SU-DHL-6 (cell line): ENCODE measurements around the gene SMG7.

Source experiments
- EZH2phosphoT487 ChIP-seq: fragments of 200-600 bp; sonication (generic), shearing (Covaris generic); conservative IDR thresholded peaks from 2 replicates; pipeline ENCODE4 v1.6.1; 2018; ENCODE audit warnings: mild to moderate bottlenecking, antibody characterized with exemption, low read length, moderate library complexity, mixed read lengths
- TF ChIP-seq, protein P1 (sequence below): fragments of 200-600 bp; sonication (generic); IDR thresholded peaks from one replicate; pipeline ENCODE4 v1.5.1; 2017; ENCODE audit warnings: antibody characterized with exemption, mild to moderate bottlenecking, low read length, moderate library complexity; ENCODE audit not compliant: insufficient read depth, poor library complexity, severe bottlenecking

DNA sequence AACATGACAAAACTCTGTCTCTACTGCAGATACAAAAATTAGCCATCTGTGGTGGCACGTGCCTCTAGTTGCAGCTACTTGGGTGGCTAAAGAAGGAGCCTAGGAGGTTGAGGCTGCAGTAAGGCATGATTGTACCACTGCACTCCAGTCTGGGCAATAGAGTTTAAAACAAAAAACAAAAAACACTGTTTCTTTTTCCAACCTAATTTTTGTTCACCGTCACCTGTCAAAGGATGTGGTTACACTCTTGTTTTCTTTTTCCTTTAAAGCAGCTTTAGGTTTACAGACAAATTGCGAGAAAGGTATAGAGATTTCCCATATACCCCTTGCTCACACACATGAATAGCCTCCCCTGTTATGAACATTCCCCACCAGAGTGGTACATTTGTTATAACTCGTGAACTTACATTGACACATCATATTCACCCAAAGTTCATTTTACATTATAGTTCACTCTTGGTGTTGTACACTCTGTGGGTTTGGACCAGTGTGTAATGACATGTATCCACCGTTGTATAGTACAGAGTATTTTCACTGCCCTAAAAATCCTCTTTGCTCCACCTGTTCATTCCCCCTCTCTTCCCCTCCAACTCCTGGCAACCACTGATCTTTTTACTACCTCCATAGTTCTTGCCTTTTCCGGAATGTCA, 26.2 kb downstream of the SMG7 start:
- no peak for TF ChIP-seq EZH2phosphoT487
- TF ChIP-seq, protein P1, sequence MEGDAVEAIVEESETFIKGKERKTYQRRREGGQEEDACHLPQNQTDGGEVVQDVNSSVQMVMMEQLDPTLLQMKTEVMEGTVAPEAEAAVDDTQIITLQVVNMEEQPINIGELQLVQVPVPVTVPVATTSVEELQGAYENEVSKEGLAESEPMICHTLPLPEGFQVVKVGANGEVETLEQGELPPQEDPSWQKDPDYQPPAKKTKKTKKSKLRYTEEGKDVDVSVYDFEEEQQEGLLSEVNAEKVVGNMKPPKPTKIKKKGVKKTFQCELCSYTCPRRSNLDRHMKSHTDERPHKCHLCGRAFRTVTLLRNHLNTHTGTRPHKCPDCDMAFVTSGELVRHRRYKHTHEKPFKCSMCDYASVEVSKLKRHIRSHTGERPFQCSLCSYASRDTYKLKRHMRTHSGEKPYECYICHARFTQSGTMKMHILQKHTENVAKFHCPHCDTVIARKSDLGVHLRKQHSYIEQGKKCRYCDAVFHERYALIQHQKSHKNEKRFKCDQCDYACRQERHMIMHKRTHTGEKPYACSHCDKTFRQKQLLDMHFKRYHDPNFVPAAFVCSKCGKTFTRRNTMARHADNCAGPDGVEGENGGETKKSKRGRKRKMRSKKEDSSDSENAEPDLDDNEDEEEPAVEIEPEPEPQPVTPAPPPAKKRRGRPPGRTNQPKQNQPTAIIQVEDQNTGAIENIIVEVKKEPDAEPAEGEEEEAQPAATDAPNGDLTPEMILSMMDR, result no peak
